Breast epithelium (tissue), 3 donors: ENCODE measurements around the gene LRRC4C.

Experiments
- POLR2A ChIP-seq: fragments of 450-650 bp; IDR thresholded peaks from one replicate; pipeline ENCODE4 v1.6.1; 2016; ENCODE audit warnings: antibody characterized with exemption, mild to moderate bottlenecking, moderate library complexity
- POLR2AphosphoS5 ChIP-seq, 3 donors: sonication (generic); formaldehyde crosslinking; IDR thresholded peaks; one replicate each; pipeline ENCODE4 v1.6.1; 2017; ENCODE audit warnings: antibody characterized with exemption in 3 of 3
- TF ChIP-seq, protein P1 (sequence below), 3 donors: fragments of 450-650 bp; IDR thresholded peaks; one replicate each; pipeline ENCODE4 v1.5.1; 2016 to 2017; ENCODE audit warnings: antibody characterized with exemption in 3 of 3, mild to moderate bottlenecking in 3 of 3, moderate library complexity in 3 of 3

DNA sequence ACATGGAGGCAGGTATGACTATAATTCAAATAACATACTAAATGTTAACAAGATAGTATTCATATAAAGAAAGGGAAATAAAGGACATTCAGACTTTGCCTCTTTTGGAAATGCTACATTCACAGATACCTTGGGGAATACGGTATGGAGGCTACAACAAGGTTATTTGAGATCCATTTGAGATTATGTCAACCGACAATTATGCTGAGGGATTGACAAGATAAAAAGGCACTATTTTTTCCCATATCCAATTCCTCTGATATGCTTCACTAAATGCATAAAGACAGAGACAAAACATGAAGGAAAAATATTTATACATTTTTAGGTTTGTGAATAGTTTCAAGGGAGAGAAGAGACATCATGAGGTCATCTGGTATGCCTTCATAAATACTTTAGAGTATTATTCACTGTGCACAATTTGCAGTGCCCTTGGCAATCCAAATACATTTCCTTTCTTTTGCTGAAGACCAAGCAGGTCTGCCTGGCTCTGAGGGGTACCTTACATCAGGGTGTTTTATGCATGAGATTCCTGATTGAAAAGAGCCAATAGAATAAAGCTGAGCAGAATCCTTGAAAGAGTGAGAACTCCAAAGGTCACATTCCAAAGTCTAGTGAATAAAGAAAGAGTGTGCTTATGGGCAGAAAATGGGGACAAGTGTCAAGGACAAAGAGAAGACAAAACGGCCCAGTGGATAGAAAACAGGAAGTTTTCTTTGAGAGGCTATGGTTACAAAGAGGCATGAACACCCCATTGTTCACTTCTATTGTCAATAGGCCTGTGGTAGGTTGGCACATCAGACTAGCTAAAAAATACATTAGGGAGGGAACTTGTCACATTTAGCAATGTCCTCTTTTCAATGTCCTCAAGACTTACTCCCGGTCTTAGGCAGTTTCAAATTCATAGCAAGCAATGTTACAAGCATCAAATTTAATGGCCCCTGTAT is 455.8 kb downstream of the LRRC4C start:
- TF ChIP-seq, protein P1, sequence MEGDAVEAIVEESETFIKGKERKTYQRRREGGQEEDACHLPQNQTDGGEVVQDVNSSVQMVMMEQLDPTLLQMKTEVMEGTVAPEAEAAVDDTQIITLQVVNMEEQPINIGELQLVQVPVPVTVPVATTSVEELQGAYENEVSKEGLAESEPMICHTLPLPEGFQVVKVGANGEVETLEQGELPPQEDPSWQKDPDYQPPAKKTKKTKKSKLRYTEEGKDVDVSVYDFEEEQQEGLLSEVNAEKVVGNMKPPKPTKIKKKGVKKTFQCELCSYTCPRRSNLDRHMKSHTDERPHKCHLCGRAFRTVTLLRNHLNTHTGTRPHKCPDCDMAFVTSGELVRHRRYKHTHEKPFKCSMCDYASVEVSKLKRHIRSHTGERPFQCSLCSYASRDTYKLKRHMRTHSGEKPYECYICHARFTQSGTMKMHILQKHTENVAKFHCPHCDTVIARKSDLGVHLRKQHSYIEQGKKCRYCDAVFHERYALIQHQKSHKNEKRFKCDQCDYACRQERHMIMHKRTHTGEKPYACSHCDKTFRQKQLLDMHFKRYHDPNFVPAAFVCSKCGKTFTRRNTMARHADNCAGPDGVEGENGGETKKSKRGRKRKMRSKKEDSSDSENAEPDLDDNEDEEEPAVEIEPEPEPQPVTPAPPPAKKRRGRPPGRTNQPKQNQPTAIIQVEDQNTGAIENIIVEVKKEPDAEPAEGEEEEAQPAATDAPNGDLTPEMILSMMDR (IDR thresholded peaks at IDR 0.05), result no peak
- TF ChIP-seq POLR2AphosphoS5 (IDR thresholded peaks at IDR 0.05) (no peak), POLR2A (no peak)
